Prostate gland (tissue), 2 donors: ENCODE data around the gene EXOC3L1.

Experiments used
- CTCF ChIP-seq, 4 experiments: fragments of 200-600 bp in 2 of 4; fragments of 450-650 bp in 2 of 4; sonication (generic) in 2 of 4; IDR thresholded peaks; 1 replicate in 3 of 4; 2 replicates in 1 of 4; pipeline ENCODE4 v1.5.1; 2016 to 2019; ENCODE audit warnings: antibody characterized with exemption in 4 of 4, mild to moderate bottlenecking in 2 of 4, moderate library complexity in 2 of 4
- POLR2A ChIP-seq: fragments of 450-650 bp; IDR thresholded peaks from one replicate; pipeline ENCODE4 v1.6.1; 2016; ENCODE audit warnings: antibody characterized with exemption, mild to moderate bottlenecking
- POLR2AphosphoS5 ChIP-seq: sonication (generic); formaldehyde crosslinking; IDR thresholded peaks from one replicate; pipeline ENCODE4 v1.6.1; 2017; ENCODE audit warnings: antibody characterized with exemption

- TF ChIP-seq CTCF (IDR thresholded peaks at IDR 0.05): no peak
- no peak for TF ChIP-seq POLR2AphosphoS5
- TF ChIP-seq POLR2A: no peak
Measured at GRCh38 chr16:67150047-67150832, 39.7 kb downstream of the EXOC3L1 start.
